Fibroblast of lung (primary cell): ENCODE data around the gene EPB42.

Source experiments
- CTCF ChIP-seq, 2 donors: IDR thresholded peaks in 1 of 2; conservative IDR thresholded peaks in 1 of 2; 1 replicate in 1 of 2; 2 replicates in 1 of 2; pipeline ENCODE4 v1.5.1; 2011 to 2012; ENCODE audit warnings: low read length in 2 of 2, control low read depth in 1 of 2, inconsistent platforms in 1 of 2, low read depth in 1 of 2, mild to moderate bottlenecking in 1 of 2
- EZH2 ChIP-seq: IDR thresholded peaks from 2 replicates; pipeline ENCODE4 v1.5.1; 2012; ENCODE audit warnings: low read length, control low read depth, mild to moderate bottlenecking; ENCODE audit errors: missing control alignments

- TF ChIP-seq CTCF (conservative IDR thresholded peaks at IDR 0.05 in 1 of 2, IDR thresholded peaks at IDR 0.05 in 1 of 2; ENCODE audit: low read depth in 1 of 2, low read length in 2 of 2): no peak
- TF ChIP-seq EZH2: no peak
These were observed 37.5 kb downstream of the EPB42 start for GRCh38 chr15:43183270-43183669.
